GM19351 (cell line): ENCODE results near the gene CFAP45.
A peak's percentile ranks its signal among the peaks of the same experiment; 100 is the strongest.

ENCODE experiments used
- ATAC-seq: cut with Tn5 transposase; IDR thresholded peaks from one replicate; pipeline ENCODE4 v1.9.1; 2021; ENCODE audit warnings: mild to moderate bottlenecking, moderate library complexity; ENCODE audit not compliant: unreplicated experiment

Gene CFAP45

DNA sequence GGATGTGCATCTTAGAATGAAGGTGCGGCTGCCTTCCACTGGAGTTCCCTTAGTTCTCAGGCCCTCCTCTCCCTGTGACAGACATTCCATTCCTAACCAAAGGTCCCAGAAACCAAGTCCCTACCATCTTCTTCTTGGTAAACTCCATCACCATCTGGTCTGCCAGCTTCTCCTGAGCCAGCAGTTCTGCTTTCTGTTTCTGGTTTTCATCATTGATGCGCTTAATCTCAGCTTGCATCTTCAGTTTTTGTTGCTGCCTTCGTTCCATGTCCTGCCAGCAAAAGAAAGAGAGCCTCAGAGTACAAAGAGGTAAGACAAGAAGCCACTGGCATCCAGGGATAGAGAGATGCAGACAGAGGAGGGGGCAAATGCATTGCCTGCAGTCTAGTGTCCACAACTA lies 19.5 kb downstream of the CFAP45 start:
- ATAC-seq: no peak

- no peak for ATAC-seq
Observed at GRCh38 chr1:159879977-159880376, 20.0 kb downstream of the CFAP45 start.

- no peak for ATAC-seq
Observed at GRCh38 chr1:159879136-159879535, 20.8 kb downstream of the CFAP45 start.

DNA sequence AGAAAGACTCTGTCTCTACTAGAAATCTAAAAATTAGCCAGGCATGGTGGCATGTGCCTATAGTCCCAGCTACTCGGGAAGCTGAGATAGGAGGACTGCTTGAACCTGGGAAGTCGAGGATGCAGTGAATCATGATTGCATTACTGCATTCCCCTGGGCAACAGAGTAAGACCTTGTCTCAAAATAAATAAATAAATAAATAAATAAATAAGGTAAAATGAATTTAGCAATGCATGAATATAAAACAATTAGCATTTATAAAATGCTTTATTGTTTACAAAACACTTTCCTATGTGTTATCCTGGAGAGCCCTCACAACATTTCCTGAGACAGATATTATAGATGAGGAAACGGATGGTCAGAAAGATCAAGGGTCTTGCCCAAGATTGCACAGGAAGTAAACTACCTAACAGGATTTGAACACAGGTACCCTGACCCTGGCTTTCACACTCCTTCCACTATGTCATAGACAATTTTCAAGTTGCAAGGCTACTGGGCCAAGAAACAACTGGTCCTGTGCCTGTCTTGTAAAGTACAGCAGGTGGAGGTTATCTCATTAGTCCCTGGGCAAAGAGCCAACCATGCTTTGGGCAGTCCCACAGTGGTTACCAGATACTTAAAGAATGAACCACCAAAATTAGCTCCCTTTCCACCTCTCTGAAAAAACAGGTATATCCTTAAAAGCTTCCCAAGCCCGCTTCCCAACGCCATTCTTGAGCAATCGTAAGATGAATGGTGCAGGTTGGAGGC lies 22.1 kb downstream of the CFAP45 start:
- ATAC-seq: no peak

GRCh38 chr1:159873530-159874143 lies 26.3 kb downstream of the CFAP45 start:
- no peak for ATAC-seq

GRCh38 chr1:159872891-159873290 lies 27.1 kb downstream of the CFAP45 start:
- ATAC-seq: no peak

GRCh38 chr1:159870704-159871103 lies 29.3 kb downstream of the CFAP45 start:
- ATAC-seq: no peak

GRCh38 chr1:159869607-159870006 lies 30.4 kb downstream of the CFAP45 start:
- no peak for ATAC-seq

- peak; percentile 68 for ATAC-seq
Observed at GRCh38 chr1:159869173-159869572, 30.8 kb downstream of the CFAP45 start.

DNA sequence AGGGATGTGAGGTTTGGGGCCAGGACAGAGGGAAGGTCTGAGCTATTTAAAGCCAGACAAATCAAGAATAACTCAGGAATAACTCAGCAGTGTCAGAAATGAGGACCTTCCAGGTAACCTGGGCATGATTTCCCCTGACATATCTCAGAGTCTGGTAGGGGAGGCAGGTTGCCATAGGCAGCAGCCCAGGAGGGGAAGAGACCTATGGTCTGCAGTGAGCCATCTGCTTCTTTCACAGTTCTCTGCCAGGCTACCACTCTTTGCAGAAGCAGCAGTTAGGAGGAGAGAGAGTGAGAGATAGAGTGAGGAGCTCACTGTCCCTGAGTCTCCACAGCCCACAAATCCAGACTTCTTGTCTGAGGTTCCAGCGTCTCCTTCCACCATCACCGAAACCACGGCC lies 31.2 kb downstream of the CFAP45 start:
- no peak for ATAC-seq

- ATAC-seq: no peak
Observed at GRCh38 chr1:159867664-159868026, 32.3 kb downstream of the CFAP45 start.

DNA sequence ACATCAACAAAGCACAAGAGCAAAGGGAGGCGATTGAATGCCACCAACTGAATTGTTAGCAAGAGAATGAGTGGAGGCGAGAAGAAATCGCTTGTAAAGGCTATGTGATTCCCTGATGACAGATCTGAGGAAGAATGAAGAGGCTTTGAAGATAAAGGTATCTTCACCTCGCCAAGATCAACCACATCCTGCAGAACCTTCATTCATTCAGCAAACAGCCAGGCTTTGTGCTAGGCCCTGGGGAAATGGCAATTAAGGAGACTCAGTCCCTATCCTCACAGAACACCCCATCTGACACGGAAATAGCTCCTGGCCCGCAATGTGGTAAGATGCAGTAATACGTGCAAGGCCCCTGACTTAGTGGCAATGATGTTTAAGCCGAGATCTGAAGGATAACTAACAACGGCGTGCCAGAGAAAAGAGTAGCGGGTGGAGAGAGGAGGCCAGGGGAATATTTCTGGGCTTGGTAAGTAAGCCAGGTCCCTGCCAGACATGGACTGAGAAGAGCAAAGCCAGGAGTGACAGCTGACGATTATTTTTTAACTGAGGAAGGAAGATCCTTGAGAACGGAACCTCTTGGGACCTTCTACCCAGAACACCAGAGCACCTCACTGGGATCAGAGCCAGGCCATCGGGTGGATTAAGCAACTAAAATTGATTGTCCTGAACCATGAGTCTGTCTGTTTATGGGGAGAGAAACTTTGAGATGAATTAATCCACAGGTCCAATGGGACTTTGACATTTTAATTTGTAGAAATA lies 32.9 kb downstream of the CFAP45 start:
- no peak for ATAC-seq

- ATAC-seq: no peak
Observed at GRCh38 chr1:159866066-159866465, 33.9 kb downstream of the CFAP45 start.

- no peak for ATAC-seq
Observed at GRCh38 chr1:159864262-159864661, 35.7 kb downstream of the CFAP45 start.

- no peak for ATAC-seq
Observed at GRCh38 chr1:159862557-159862956, 37.4 kb downstream of the CFAP45 start, which contains the start of gene VSIG8. Gene VSIG8, minus strand, starts transcription at chr1:159862657. Its CDS starts 136 bp downstream, at chr1:159862521.

DNA sequence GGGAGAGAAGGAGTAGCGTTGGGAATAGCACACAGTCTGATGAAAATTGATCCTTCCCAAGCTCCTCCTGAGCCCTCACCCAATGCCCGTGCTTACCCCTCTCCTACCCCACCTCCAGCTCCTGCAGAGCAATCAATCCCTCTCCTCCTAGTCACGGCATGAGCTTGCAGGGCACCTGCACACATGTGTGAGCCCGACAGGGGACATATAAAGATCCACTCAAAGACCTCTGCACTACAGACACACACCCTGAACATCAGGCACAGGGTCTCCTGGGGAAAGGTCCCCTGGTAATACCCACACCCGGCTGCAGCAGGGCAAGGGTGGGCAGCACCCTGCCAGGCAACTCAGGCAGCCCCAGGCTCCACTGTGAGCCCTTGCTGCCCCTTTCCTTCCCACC lies 37.9 kb downstream of the CFAP45 start:
- no peak for ATAC-seq

- no peak for ATAC-seq
Observed at GRCh38 chr1:159861218-159861617, 38.7 kb downstream of the CFAP45 start.

GRCh38 chr1:159860456-159860855 lies 39.5 kb downstream of the CFAP45 start:
- no peak for ATAC-seq

DNA sequence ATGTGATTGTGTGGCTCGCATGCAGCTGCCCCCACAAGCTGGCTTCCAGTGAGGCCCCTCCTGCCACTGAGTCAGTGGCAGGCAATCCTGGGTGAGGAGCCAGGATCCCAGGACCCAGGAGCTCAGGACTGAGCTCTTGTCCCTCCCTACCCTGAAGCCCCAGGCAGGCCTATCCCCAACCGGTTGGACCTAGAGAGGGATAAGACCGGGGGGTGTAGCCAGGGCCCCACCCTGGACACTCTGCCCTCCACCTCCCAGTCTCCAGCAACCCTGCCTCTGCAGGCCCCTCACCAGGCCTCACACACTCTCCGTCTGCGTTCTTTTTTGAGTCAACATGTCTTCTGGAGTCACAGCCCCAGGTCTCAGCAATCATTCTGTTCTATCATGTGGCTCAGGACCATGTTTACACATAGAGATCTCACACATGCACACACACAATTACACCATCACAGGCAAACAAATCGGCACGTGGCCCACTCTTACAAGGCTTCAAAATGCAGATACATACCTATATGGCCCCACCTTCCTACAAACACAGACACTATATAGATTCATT lies 40.1 kb downstream of the CFAP45 start:
- no peak for ATAC-seq

- no peak for ATAC-seq
Observed at GRCh38 chr1:159857889-159858288, 42.1 kb downstream of the CFAP45 start.

DNA sequence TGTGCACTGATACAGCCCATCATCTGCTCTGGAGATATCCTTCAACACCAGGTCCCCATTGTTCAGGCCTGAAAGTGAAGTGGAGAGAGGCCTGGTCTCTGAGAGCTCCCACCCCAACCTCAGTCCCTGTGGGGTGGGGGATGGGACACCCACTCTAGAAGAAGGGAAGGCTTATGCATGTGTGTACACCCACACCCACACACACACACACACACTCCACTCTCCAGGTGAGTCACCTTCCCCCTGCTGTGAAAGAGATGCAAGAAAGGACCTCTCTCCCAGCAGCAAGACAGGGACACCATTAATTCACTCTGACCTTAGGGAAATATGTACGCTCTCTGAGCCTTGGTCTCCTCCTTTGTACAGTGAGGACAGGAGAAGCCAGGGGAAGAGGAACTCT lies 43.4 kb downstream of the CFAP45 start:
- ATAC-seq: no peak

DNA sequence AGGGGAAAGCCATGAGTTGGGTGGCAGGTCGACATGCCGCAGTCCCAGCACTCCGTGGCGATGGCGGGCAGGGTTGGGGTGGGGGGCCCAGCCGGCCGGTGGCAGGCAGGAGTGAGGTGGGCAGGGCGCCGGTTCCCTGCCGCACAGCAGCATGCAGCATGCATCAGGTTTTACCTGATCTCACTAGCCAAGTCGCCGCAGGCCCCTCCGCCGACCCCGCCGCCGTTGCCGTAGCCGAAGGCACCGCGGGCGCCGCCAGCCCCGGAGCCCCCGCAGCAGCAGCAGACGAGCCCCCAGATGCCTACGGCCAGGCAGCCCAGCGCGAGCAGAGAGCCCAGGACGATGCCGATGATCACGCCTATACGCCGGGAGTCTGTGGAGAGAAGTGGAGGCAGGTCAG lies 44.3 kb downstream of the CFAP45 start:
- ATAC-seq: no peak
